Retinal pigment epithelial cell (primary cell): Measurements from ENCODE around the gene RMP24.

Source experiments
- DNase-seq: peaks from one replicate; pipeline ENCODE4 v3.0.0-alpha.2; 2010; ENCODE audit warnings: low read depth
- H3K4me3 ChIP-seq: 2 replicates; pipeline ENCODE4 v1.5.1; 2011; ENCODE audit warnings: mild to moderate bottlenecking, low read length, control low read depth, moderate library complexity
- TF ChIP-seq, protein P1 (sequence below): conservative IDR thresholded peaks from 2 replicates; pipeline ENCODE4 v1.5.1; 2011; ENCODE audit warnings: low read depth, low read length, control low read depth, inconsistent platforms

The RMP24 gene

DNA sequence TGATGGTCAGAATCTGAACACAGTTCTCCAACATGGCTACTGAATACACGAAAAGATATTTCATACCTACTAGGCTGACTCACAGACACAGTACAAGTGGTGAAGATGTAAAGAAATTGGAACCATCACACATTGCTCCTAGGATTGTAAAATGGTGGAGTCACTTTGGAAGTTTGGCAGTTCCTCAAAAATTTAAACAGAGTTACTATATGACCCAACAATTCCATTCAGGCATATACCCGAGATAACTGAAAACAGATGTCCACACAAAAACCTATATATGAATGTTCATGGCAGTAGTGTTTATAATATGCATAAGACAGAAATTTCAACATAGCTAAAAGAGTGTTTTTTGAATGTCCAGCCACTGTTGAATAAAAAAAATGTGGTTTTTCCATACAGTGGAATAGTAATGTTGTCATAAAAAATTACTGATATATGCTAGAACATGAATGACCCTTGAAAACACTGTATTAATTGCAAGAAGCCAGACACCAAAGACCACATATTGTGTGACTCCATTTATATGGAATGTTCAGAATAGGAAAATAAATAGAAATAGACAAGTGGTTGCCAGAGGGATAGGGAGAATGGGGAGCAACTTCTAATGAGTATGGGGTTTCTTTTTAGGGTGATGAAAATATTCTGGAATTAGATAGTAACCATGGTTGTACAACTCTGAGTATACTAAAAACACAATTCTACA is 10.1 kb downstream of the RMP24 start:
- TF ChIP-seq, protein P1, sequence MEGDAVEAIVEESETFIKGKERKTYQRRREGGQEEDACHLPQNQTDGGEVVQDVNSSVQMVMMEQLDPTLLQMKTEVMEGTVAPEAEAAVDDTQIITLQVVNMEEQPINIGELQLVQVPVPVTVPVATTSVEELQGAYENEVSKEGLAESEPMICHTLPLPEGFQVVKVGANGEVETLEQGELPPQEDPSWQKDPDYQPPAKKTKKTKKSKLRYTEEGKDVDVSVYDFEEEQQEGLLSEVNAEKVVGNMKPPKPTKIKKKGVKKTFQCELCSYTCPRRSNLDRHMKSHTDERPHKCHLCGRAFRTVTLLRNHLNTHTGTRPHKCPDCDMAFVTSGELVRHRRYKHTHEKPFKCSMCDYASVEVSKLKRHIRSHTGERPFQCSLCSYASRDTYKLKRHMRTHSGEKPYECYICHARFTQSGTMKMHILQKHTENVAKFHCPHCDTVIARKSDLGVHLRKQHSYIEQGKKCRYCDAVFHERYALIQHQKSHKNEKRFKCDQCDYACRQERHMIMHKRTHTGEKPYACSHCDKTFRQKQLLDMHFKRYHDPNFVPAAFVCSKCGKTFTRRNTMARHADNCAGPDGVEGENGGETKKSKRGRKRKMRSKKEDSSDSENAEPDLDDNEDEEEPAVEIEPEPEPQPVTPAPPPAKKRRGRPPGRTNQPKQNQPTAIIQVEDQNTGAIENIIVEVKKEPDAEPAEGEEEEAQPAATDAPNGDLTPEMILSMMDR = no peak

DNA sequence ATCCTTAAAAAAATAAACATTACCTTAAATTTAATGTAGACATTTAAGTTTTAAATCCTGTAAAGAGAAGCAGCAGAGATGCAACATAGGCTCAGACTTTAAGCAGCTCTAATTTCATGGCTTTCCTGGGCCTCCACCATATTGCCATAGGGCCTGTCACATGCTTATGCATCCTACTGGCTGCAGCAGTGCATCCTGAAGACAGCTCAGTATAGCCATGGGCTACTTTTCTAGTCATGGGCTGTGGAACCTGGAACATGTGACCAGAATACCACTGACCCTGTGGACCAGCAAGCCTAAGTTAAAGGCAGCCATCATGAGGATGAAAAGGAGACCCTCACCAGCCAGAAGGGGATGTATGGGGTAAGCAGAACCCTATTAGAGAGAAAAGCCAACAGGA is 10.7 kb downstream of the RMP24 start:
- DNase-seq = no peak
- TF ChIP-seq, protein P1 = no peak
- no peak overlapping the region for H3K4me3 ChIP-seq

More for the DNA sequence above, 10.1 kb downstream of the RMP24 start:
- no peak for DNase-seq
- no peak overlapping the region for H3K4me3 ChIP-seq

DNA sequence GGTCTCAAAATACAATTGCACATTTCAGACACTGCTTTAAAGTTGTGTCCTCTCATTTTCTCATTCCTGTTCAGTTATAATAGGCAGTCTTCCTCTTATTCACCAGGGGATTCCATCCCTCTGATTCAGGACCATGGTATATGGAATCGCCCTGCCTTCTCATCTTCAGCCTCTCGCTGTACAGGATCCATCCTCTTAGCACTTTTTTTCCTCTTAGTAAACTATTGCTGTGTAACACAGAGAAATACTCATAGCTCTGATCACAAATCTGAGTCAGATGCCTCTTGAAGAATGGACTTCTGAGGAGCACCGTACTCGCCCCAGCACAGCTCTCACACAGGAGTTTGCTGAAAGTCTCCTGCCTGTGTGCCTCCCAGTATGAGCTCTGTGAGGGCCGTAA is 11.3 kb downstream of the RMP24 start:
- no peak overlapping the region for H3K4me3 ChIP-seq
- DNase-seq = no peak
- TF ChIP-seq, protein P1 = no peak

DNA sequence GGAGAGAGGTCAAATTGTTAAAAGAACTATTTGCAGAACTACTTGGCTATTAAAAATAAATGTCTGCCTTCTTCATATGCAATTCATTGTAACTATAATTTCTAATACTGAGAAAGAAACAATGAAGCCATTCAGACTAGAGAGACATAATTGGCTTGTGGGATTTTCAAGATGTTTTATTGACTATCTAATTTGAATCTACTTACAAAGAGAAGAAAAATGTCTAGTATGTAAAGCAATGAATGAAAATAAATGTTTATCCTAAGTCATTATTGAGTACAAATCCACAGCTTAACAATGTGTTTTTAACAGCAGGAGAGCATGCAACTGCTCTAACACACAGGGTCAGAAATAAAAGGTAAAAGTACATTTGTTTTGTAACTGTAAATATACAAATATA is 19.2 kb downstream of the RMP24 start:
- no peak for DNase-seq
- no peak overlapping the region for H3K4me3 ChIP-seq
- TF ChIP-seq, protein P1 = no peak

DNA sequence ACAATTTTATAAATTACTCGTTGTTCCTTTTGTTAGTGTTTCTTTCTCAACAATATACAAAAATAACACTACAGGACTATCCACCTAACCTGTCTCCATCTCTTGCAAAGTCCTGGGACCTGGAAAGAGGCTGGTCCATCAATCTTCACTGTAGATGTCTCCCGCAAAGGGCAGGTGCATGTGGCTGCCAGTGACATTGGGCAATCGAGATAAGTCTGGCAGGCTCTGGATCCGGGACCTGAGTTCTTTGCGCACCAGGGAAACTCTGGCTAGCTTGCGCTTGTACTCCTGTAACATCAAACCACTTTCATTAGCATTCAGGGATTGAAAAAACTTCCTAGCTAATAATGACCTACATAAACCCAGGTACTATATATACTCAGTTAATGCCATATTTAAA is 20.5 kb downstream of the RMP24 start:
- TF ChIP-seq, protein P1 = no peak
- DNase-seq = no peak
- no peak overlapping the region for H3K4me3 ChIP-seq

DNA sequence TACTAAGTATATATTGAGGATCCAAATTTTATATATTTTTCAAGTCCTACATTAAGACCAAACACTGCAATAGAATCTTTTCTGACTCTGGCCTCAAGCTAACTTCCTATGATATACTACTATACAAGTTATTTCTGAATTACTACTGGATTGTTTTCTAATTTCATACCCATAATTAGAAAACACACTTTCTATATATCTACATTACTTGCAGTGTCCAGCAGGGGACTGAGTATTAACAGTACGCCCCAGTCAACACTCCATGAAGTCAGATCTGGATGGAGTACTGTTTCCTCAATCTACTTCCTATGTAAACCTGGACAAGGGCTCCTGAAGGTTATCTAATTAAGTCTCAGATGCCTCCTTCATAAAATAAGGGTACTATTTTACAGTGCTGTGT is 26.5 kb downstream of the RMP24 start:
- TF ChIP-seq, protein P1 = peak; percentile 55
- H3K4me3 ChIP-seq = no peak overlapping the region
- no peak for DNase-seq

DNA sequence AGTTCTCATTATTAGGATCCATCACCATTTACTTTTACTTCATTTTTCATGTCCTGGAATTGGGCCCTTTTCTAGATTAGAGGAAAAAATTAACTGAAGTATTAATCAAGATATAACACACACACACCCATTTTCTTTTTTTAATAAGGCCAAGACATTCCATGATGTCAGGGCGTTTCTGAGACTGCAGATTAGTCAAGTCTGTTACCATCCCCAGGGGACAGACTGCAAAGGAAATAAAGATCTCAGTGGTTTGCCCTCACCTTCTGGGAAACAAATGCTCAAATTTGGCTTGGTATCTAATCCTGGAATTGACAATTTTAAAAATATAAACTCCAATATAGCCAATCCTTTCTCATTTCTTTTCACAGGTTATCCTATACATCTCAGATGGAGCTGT is 27.4 kb downstream of the RMP24 start:
- no peak overlapping the region for H3K4me3 ChIP-seq
- no peak for DNase-seq
- TF ChIP-seq, protein P1 = no peak
